GM23248 (cell line): ENCODE measurements around the gene FN1. TPM values are rescaled to one million over a fixed set of nuclear protein-coding genes. Genes with fewer than 3 reads are reported as not detected.

ENCODE experiments used
- DNase-seq: peaks from one replicate; pipeline ENCODE4 v3.0.0-alpha.2; 2015
- H2AFZ ChIP-seq: fragments of 200-600 bp; sonication (generic); 2 replicates; pipeline ENCODE4 v1.6.1; 2016; ENCODE audit warnings: antibody characterized with exemption
- H3F3A ChIP-seq: fragments of 200-600 bp; sonication (generic); 2 replicates; pipeline ENCODE4 v1.6.1; 2016; ENCODE audit warnings: mild to moderate bottlenecking, antibody characterized with exemption, mixed run types; ENCODE audit not compliant: insufficient read depth
- H3K27ac ChIP-seq: fragments of 200-600 bp; sonication (generic); 2 replicates; pipeline ENCODE4 v1.5.1; 2016; ENCODE audit warnings: mild to moderate bottlenecking
- H3K27me3 ChIP-seq: fragments of 200-600 bp; sonication (generic); replicated peaks from 2 replicates; pipeline ENCODE4 v1.6.1; 2016; ENCODE audit warnings: mild to moderate bottlenecking; ENCODE audit not compliant: insufficient read depth
- H3K36me3 ChIP-seq: fragments of 200-600 bp; sonication (generic); 2 replicates; pipeline ENCODE4 v1.6.1; 2016; ENCODE audit warnings: low read depth, mild to moderate bottlenecking
- H3K4me1 ChIP-seq: fragments of 200-600 bp; sonication (generic); 2 replicates; pipeline ENCODE4 v1.6.1; 2016; ENCODE audit warnings: mild to moderate bottlenecking; ENCODE audit not compliant: insufficient read depth
- H3K4me2 ChIP-seq: fragments of 200-600 bp; sonication (generic); one replicate; pipeline ENCODE4 v1.6.1; 2016; ENCODE audit warnings: mild to moderate bottlenecking; ENCODE audit not compliant: unreplicated experiment
- H3K4me3 ChIP-seq: fragments of 200-600 bp; sonication (generic); 2 replicates; pipeline ENCODE4 v1.5.1; 2016; ENCODE audit warnings: mild to moderate bottlenecking
- H3K79me2 ChIP-seq: fragments of 200-600 bp; sonication (generic); 2 replicates; pipeline ENCODE4 v1.6.1; 2016; ENCODE audit warnings: mild to moderate bottlenecking; ENCODE audit not compliant: insufficient read depth
- H3K9ac ChIP-seq: fragments of 200-600 bp; sonication (generic); 2 replicates; pipeline ENCODE4 v1.6.1; 2016; ENCODE audit warnings: mild to moderate bottlenecking
- H3K9me2 ChIP-seq: fragments of 200-600 bp; sonication (generic); 2 replicates; pipeline ENCODE4 v1.6.1; 2016; ENCODE audit warnings: mixed run types, mild to moderate bottlenecking, moderate library complexity; ENCODE audit not compliant: insufficient read depth
- H3K9me3 ChIP-seq: fragments of 200-600 bp; sonication (generic); one replicate; pipeline ENCODE4 v1.6.1; 2017; ENCODE audit warnings: low read depth
- H4K20me1 ChIP-seq: fragments of 200-600 bp; sonication (generic); 2 replicates; pipeline ENCODE4 v1.6.0; 2016; ENCODE audit not compliant: insufficient read depth
- EZH2 ChIP-seq: fragments of 200-600 bp; sonication (generic); IDR thresholded peaks from 2 replicates; pipeline ENCODE4 v1.6.1; 2018; ENCODE audit warnings: antibody characterized with exemption, mild to moderate bottlenecking; ENCODE audit not compliant: insufficient read depth, poor library complexity, severe bottlenecking
- EZH2phosphoT487 ChIP-seq: fragments of 200-600 bp; sonication (generic); IDR thresholded peaks from 2 replicates; pipeline ENCODE4 v1.6.1; 2018; ENCODE audit warnings: antibody characterized with exemption, moderate library complexity, mild to moderate bottlenecking, low read depth; ENCODE audit not compliant: insufficient read depth
- WGBS, 2 experiments: methylation state at CpG; one replicate each; pipeline ENCODE4 v1.1.6; 2015 to 2017; ENCODE audit warnings: low lambda C conversion rate in 2 of 2, low coverage in 1 of 2; ENCODE audit errors: missing lambda C conversion rate in 2 of 2; 5-methylcytosine and 5-hydroxymethylcytosine counted together
- in situ Hi-C: fragments of 300-500 bp; cut with MboI; formaldehyde crosslinking; loops from 2 replicates; pipeline ENCODE4 v1.15.0; 2020
- polyA plus RNA-seq: library from polyadenylated mRNA; unstranded; fragments of >200 nt; fragmentation: Nextera tagmentation; extraction: Ambion mirVana; gene quantifications from 2 replicates; pipeline ENCODE4 v1.2.1, GENCODE V29; 2016
- total RNA-seq: library from RNA; depleted of rRNA; stranded (reverse); fragments of >200 nt; shearing (Covaris generic); gene quantifications from 2 replicates; pipeline ENCODE4 v1.2.3, GENCODE V29; 2014

Gene FN1
- total and polyA plus RNA-seq, 2 experiments from 2014 or later: 20,647 to 33,406 TPM

- TF ChIP-seq EZH2phosphoT487 (no peak), EZH2 (no peak)
- Histone ChIP-seq H3K9ac (peak overlapping the region; percentile 65; the same call in 1 of the 2 replicates), H3K79me2 (peaks cover 27% of the 10 kb centered on the region), H3K27me3 (no peaks in the 10 kb centered on the region), H3K36me3 (peaks cover 99% of the 10 kb centered on the region), H3K9me3 (no peaks in the 10 kb centered on the region), H3K4me3 (peak overlapping the region; percentile 37), H2AFZ (no peak overlapping the region), H3K4me1 (peaks cover 88% of the 10 kb centered on the region), H4K20me1 (peaks cover 45% of the 10 kb centered on the region), H3K9me2 (no peaks in the 10 kb centered on the region), H3K4me2 (peak overlapping the region; percentile 67), H3K27ac (peak overlapping the region; percentile 68), H3F3A (peaks cover 98% of the 10 kb centered on the region)
- no peak for DNase-seq
- 88 to 98% methylated on average over 2 of the region's 2 CpGs for WGBS, 2 experiments
- in situ Hi-C loops: no loop called here
Measured at GRCh38 chr2:215416656-215417055, 19.2 kb downstream of the FN1 start.

GRCh38 chr2:215415820-215416577, 19.9 kb downstream of the FN1 start:
- 92 to 100% methylated on average over 1 of the region's 1 CpG for WGBS, 2 experiments
- Histone ChIP-seq H3K36me3 (peaks cover 99% of the 10 kb centered on the region), H3F3A (peaks cover 98% of the 10 kb centered on the region), H3K79me2 (peaks cover 20% of the 10 kb centered on the region), H2AFZ (no peak overlapping the region), H3K9me3 (no peaks in the 10 kb centered on the region), H3K9me2 (no peaks in the 10 kb centered on the region), H3K27me3 (no peaks in the 10 kb centered on the region), H3K9ac (peak overlapping the region; percentile 65), H4K20me1 (peaks cover 45% of the 10 kb centered on the region), H3K4me1 (peaks cover 87% of the 10 kb centered on the region), H3K4me2 (peak overlapping the region; percentile 67), H3K27ac (peak overlapping the region; percentile 68), H3K4me3 (peak overlapping the region; percentile 37)
- TF ChIP-seq EZH2 (no peak), EZH2phosphoT487 (no peak)
- in situ Hi-C loops: no loop called here
- DNase-seq: no peak

GRCh38 chr2:215415218-215415617, 20.6 kb downstream of the FN1 start:
- H3K4me3 ChIP-seq: peak overlapping the region; percentile 37
- H3K36me3 ChIP-seq: peaks cover 99% of the 10 kb centered on the region
- H3K27ac ChIP-seq: peak overlapping the region; percentile 68
- peaks cover 12% of the 10 kb centered on the region for H3K79me2 ChIP-seq
- peaks cover 86% of the 10 kb centered on the region for H3K4me1 ChIP-seq
- no peak for DNase-seq
- H3K27me3 ChIP-seq: no peaks in the 10 kb centered on the region
- H3K9ac ChIP-seq: peak overlapping the region; percentile 65
- peaks cover 45% of the 10 kb centered on the region for H4K20me1 ChIP-seq
- H3F3A ChIP-seq: peaks cover 98% of the 10 kb centered on the region
- H3K9me3 ChIP-seq: no peaks in the 10 kb centered on the region
- H3K9me2 ChIP-seq: no peaks in the 10 kb centered on the region
- TF ChIP-seq EZH2phosphoT487 (no peak), EZH2 (no peak)
- in situ Hi-C loops: no loop called here
- no peak overlapping the region for H2AFZ ChIP-seq
- WGBS, 2 experiments: 61 to 67% methylated on average over 1 of the region's 1 CpG
- peak overlapping the region; percentile 67 for H3K4me2 ChIP-seq

- no peak for DNase-seq
- in situ Hi-C loops: no loop called here
- Histone ChIP-seq H3K4me2 (peak overlapping the region; percentile 67), H2AFZ (no peak overlapping the region), H3K36me3 (peaks cover 99% of the 10 kb centered on the region), H3K9ac (peak overlapping the region; percentile 65), H3F3A (peaks cover 98% of the 10 kb centered on the region), H3K27ac (peak overlapping the region; percentile 68), H3K4me3 (peak overlapping the region; percentile 37), H3K9me2 (no peaks in the 10 kb centered on the region), H3K79me2 (peaks cover 7% of the 10 kb centered on the region), H3K4me1 (peaks cover 85% of the 10 kb centered on the region), H3K9me3 (no peaks in the 10 kb centered on the region), H4K20me1 (peaks cover 41% of the 10 kb centered on the region), H3K27me3 (no peaks in the 10 kb centered on the region)
- 77 to 91% methylated on average over 3 of the region's 3 CpGs for WGBS, 2 experiments
- TF ChIP-seq EZH2 (no peak), EZH2phosphoT487 (no peak)
Measured at GRCh38 chr2:215414674-215415073, 21.2 kb downstream of the FN1 start.
